GM21447 (cell line): ENCODE measurements around the gene SORCS2.

Experiments used
- ATAC-seq: cut with Tn5 transposase; IDR thresholded peaks from one replicate; pipeline ENCODE4 v1.9.1; 2021; ENCODE audit not compliant: unreplicated experiment

SORCS2 gene

DNA sequence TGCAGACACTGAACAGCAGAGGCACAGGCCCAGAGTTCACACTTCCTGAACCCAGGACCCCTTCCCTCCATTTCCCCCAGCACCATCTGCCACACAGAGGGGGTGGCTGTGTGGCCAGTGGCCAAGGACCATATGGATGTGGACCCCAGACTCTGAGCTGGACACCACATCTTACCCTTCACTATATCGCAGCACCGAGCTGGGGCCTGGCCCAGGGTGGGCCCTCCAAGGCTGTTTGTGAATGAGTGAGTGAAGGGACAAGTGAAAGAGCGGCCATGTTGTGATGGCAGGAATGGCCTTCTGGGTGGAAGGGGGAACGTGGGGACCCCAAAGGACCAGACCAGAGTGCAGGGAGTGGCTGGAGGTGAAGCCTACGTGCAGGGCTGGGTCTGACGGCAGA, 498.7 kb downstream of the SORCS2 start:
- ATAC-seq = no peak

DNA sequence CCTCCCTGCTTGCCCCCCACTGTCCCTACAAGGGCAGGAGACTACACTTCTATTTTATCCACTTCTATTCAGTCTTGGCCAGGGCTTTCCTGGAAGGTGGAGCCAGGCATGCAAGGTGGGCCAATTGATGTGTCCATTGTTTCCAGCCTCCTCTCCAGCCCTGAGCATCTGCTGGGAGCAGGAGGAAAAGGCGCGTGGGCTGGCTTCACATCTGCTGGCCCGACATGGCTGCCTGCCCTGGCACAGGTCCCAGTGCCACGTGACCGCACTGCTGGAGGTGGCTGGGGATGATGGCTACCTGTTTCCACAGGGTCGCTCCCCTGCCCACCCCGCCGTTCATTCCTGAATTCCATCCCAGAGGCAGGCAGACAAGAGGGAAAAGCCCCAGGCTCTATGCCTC, 499.6 kb downstream of the SORCS2 start:
- ATAC-seq = no peak

DNA sequence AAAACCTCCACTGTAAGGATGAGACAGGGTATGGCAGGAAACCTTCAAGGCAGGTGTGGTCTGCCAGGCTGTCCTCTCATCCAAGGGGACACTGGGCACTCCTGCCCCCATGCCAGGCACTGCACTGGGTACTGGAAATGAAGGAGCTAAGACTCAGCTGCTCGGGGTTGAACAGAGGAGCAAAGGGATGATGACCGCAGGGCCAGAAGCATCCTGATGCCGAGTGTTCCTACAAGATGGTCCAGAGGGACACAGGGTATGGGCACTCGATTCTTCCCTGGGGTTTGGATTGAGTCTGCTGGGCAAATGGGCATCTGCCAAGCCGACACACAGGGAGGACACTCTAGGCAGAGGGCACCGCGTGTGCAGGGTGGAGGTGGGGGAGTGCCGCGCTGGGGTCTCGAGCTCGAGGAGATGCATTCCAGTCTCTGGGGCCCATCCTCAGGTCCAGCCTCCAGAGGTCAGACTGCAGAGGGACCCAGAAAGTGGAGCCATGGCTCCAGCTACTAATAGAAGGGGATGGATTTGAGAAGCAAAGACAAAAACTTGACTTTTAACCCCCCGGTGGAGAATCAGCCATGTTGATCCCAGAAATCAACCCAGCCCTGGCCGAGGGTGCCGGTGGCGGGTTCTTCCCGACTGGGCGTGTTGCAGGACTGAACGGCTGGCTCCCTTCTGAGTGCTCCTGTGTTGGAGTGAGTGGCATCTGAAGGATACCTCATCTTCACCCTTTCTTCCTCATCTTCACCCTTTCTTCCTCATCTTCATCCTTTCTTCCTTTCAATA, 500.3 kb downstream of the SORCS2 start:
- ATAC-seq = no peak

DNA sequence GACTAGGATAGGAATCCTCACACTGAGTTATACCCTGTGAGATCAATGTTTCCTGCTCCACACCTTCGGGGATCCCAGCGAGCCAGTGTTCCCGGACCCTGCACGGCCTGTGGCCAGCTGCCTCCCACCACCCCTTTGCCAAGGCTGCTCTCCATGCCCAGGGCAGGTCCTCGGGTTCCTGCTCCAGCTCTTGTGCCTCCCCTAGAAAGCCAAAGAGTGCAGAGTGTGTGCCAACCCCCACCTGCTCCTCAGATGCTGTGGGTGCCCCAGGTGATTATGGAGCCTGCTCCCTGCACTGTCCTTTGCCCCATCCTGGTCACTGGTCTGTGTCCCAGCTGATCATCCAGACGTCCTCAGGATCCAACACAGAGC, 500.9 kb downstream of the SORCS2 start:
- no peak for ATAC-seq

DNA sequence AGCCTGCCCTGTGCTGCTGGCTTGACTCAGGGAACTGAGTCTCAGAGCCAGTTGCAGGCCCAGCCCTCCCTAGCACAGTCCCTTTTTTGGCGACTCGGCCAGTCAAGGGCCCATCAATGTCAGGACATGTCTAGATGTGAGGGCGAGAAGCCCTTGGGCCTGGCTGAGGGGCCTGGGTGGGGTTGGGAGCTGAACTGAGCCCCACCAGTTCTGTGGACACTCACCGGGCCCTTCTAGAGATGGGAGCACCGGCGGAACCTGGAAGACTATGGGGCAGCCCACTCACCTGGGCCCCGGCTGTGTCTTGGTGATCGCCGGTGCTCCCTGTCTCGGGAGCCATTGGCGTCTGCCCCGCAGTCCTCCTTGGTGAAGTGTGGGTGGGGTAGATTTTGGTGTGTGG, 501.4 kb downstream of the SORCS2 start:
- ATAC-seq = no peak

DNA sequence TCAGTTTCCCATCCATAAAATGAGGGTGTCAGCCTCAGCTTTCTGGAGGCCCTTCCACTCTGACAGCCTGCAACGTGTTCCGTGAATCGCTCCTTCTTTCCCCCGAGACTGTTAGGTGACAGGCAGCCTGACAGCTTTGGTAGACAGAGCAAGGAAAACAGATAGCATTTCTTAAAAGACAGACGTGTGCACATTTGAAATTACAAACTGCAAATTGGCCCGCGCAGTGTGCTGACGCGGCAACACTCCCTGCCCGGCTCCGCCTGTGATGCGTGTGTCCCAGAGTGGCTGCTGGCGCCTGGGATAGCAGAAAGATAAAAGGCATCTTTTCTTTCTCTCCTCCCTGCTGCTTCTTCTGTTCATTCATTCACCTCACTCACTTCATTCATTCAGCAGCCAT, 502.0 kb downstream of the SORCS2 start:
- no peak for ATAC-seq

DNA sequence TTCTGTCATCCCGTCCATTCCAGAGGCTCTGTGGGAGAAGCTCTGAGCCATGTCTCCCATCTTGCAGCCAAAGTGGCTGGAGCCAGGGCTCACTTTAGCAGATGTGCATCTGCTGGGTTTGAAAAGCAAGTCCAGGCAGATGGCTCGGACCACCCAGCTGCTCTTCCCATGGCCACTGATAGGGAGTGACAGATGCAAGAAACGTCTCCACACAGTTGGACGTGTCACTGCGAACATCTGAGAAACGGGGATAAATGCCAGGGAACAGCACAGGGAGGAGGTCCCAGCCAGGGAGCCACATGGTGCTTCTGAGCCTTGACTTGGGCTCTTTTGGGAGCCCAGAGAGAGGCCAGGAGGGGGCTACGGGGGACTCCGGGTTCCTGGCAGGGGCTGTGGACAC, 505.0 kb downstream of the SORCS2 start:
- no peak for ATAC-seq

DNA sequence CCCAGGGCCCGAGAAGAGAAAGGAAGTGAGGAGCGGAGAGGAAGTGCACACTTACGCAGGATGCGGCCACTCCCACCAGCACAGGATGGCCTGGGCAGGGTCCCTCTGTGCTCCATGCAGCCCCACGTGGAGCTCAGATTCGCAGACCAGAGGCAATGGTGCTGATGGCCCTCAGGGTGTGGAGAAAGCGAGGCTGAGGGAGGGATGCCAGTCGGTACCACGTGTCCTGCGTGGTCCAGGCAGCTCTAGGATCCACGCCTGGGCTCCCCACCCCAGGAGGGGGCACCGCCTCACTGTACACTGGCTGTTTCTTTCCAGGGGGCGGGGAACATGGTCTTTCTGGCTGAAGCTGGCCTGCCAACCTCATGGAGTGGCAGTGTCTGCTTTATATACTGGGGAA, 505.5 kb downstream of the SORCS2 start:
- no peak for ATAC-seq

DNA sequence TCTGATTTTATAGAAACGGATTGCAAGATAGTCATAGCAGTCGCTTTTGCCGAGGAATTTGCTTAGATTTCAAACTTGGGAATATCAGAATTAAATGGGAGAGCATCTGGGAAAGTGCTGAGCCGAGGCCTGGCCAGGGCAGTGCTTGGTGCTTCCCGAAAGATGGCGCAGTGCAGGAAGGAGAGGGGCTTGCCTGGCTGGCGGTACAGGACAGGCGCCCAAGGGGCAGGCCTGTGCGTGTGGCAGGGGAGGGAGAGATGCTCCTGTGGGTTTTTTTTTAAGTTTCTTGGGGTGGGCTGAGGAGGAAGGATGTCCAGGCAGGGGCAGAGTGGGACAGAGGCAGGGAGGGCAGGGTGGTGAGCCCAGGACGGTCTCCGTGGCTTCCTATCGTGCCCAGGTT, 506.2 kb downstream of the SORCS2 start:
- ATAC-seq = no peak

DNA sequence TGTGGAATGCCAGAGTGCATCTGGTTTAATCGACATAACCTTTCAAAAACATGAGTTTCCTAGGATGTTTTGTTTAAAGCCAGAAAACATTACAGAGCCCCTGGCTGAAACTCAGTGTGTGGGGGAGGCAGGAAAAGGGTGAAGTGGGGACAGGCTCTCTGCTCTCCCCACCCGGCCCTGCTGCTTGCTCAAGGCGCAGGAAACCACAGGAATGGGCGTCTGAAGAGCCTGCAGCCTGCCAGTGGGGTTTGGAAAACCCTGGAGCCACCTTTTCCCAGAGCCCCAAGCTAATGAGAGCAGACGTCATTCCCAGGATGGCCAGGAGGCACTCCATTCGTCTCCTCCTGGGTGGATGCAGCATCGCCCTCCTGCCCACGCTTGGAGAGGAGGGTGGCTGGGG, 506.7 kb downstream of the SORCS2 start:
- no peak for ATAC-seq

DNA sequence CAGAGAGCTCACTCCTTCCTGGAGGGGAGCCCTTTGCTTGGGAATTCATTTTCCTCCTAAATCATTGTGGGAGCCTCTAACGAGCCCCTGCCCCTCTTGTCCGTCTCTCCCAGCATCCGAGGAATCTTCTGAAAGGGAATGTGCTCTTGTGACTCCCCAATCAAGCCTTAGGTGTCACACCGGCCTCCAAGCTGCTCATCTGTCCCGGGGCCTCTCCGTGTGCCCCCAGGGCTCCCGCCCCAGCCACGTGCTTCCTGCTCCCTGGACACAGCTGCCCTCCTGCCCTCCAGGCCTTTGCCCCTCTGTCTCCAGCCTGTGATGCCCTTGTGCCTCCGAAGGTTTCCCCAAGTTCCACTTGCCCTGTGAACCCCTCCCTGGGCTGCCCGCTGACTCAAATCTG, 507.5 kb downstream of the SORCS2 start:
- ATAC-seq = no peak

DNA sequence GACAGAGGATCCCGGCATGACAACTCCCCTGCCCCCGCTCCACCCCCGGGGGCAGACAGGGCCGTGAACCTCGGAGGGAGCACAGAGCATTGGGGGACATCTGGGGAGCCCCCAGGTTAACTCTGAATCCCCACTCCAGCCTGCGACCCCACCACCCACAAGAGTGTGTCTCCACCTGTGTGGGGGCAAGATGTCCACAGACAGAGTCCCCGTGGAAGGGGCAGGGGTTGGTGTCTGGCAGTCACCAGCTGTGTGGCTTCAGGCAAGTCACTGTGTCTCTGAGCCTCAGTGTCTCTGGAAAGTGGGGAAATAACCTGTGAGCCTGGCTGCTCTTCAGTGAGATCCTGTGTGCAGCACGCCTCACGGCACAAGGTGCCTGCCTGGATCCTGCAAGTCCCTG, 508.3 kb downstream of the SORCS2 start:
- ATAC-seq = no peak

DNA sequence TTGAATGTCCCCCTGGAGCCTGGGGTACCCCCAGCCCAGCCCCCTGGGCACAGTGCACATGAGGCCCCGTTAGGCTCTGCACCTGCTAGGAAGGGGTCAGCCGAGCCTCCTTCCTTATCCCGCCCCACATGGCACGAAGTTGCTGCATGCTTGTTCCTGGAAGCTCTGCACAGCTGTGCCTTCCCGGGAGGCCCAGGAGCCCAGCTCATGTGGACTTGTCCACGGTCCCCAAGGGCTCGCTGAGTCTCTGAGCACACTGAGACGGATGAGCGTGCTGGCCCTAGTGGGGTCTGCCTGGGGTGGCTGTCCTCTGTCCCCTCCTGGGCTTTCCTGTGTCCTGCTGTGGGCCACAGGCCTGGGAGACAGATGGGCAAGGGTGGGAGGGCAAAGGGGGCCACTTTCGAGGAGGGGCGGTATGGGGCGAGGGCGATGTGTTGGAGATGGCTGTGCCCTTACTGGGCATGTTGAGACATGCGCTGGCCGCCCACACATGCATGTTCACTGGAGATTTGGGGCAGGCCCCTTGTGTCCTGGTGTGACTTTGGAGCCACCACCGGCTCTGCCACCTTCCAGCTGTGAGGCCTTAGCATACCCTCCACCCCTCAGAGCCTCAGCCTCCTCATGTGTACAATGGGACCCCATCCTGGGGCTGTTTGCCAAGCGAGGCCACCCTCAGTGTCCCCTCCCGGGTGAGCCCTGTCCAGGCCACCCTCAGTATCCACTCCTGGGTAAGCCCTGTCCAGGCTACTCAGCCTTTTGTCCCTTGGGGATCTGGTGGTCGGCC, 509.7 kb downstream of the SORCS2 start:
- no peak for ATAC-seq

DNA sequence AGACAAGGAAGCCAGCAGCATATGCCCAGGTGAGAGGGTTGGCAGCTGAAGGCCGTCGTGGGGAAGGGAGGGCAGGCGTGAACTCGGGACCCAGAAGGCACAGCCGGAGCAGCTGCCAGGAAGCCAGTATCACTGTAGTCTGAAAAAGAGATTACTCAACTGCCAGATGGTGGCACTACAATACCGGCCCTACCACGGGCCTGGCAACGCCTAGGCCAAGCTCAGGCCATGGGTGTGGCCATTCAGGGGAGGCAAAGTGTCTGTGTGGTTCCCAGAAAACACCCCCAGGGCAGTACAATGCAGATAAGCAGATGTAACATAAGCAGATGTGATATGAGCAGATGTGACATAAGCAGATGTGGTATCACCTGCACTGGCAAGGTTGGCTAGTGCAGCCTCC, 511.4 kb downstream of the SORCS2 start:
- no peak for ATAC-seq

DNA sequence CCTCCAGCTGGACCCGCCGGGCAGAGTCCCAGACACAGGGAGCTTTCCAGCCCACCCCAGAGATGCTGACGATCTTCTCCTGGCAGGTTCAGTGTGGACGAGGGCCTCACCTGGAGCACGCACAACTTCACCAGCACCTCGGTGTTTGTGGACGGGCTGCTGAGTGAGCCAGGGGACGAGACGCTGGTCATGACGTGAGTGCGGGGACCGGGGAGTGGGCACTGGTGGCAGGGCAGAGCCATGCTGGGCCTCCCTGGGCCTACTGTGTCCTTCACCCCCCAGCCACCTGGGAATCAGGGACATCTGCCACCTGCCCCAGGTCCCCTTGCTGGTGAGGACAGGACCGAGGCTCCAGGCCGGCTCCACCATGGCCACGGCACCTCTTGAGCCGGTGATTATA, 511.8 kb downstream of the SORCS2 start:
- no peak for ATAC-seq

DNA sequence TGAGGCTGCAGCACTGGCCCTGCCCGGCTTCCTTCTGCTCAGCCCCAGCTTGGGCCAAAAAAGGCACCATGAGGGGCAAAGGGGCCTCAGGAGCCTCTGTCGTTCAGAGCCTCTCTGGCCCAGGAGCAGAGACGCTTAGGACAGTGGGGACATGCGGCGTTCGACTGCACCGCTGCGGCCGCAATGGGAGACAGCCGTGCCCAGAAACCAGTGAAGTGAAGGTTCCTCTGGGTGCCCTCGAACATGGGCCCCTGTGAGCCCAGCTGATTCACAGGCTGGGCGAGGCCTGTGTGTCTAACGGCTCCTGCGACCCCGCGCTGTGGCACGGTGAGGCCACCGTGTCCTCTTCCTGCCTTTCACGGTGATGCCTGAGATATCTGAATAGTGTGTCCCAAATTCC, 512.3 kb downstream of the SORCS2 start:
- no peak for ATAC-seq

DNA sequence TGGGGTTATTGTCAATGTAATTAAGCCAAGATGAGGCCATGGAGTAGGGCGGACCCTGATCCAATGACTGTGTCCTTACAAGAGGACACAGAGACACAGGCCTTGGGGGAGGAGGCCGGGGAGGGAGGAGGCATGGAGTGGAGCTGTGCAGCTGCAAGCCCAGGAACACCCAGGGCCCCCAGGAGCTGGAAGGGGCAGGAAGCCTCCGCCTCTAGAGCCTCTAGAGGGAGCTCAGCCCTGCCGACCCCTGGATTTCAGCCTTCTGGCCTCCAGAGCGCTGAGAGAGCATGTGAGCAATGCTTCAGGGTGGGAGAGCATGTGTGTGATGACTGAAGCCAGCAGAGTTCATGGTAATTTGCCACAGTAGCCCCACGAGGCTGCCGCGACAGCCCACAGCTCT, 512.7 kb downstream of the SORCS2 start:
- no peak for ATAC-seq

DNA sequence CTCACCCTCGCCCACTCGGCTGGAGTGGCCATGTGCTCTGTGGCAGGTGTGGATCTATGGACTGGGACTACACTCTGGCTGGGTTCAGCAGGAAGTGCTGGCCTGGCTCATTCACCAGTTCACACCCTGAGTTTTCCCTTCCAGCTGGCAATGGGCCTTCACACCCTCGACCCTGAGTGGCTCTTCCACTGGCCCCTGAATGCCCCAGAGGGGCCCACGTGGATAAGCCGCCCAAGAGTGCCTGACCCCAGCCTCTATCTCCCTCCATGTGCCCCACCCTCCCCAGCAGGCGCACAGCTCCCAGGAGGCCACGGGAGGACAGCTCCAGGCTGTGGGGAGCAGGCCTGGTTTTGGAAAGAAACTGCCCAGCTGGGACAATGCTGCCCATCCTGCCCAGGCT, 513.3 kb downstream of the SORCS2 start:
- ATAC-seq = no peak

DNA sequence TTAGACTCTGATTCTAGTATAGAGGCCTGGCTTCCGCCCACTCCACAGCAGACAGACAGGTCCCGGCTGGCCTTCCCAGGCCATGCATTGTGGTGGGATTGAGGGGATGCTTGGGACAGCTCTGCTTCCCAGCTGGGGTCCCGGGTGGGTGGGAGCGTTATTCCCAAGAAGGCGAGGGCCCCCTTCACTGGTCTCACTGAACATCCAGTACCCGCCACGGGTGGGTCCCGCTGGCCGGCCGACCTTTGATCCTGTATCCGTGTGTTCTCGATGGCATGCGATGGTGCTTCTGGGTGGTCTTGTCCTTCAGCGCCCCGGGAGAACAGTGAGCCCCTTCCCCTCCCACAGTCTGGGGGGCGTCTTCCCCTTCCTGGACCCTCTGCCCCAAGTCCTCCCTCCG, 515.9 kb downstream of the SORCS2 start:
- no peak for ATAC-seq

DNA sequence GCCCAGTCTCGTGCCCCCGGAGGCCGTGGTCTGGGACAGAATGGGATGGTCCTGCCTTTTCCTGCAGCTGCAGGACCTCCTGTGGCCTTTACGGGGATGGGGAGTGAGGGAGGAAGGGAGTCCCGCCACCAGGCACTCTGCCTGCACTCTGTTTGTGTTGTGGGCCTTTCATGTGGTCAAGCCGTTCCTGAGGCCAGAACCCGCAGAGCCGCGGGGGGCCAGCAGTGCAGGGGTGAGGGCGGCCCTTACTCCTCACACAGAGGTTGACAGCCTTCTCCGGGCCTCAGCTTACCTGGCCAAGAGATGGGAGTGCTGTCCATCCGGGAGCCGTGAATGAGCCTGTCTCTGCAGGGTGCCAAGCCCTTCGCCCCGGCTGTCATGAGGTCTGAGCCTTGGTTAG, 516.6 kb downstream of the SORCS2 start:
- ATAC-seq = no peak

DNA sequence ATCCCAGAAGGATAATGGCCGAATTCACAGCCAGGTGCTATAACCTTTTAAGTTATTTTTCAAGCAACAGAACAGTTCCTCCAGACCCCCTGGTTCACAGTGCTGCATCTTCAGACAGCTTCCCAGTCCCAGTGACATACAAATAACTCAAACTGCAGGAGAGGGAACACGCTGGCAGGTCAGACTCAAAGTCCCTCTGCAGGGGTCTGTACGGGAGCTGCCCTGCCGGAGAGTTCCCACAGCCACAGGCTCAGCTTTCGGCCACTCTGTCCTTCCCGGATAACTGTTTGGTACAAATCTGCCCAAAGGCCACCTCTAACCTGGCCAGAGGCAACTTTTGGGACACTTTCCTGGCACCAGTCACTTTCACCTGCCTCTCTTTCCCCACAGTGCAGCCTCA, 517.1 kb downstream of the SORCS2 start:
- ATAC-seq = no peak

DNA sequence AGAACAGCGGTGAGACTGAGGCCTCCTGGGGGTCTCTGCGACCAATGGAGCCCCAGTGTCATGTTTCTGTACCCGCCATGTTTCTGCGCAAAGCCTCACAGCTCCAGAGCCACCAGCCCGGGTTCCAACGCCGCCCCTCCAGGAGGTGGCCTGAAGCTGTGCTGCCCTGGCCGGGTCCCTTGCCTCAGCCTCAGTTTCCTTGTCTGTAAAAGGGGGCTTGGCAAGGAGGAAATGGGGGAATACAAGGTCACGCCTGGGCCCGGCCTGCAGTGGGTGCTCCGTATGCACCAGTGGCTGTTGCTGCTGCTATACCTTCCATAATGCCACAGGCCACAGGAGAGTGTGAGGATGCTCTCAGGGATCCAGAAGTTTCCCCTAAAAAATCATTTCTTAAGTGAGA, 517.8 kb downstream of the SORCS2 start:
- ATAC-seq = no peak
